IPS-NIHi11 (cell line): Measurements from ENCODE around the gene NRAS.

ENCODE experiments used
- DNase-seq: peaks from one replicate; pipeline ENCODE4 v3.0.0; 2012; ENCODE audit warnings: mixed read lengths, low spot score

Gene NRAS

DNA sequence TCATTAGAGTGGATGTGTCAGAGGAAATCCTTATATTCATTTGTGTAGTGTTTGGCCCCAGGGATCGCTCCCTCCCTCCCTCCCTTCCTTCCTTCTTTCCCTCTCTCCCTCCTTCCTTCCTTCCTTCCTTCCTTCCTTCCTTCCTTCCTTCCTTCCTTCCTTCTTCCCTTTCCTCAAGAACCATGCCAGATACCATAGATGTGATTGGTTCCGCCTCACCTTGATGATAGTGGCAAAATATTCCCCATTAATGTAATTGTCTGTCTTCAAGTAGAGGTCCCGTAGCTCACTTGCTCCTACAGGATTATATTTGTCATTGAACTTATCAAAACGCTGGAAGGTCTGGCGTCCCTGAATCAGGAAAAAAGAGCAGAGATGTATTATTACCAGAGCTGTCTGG is 38.9 kb downstream of the NRAS start:
- no peak for DNase-seq

DNA sequence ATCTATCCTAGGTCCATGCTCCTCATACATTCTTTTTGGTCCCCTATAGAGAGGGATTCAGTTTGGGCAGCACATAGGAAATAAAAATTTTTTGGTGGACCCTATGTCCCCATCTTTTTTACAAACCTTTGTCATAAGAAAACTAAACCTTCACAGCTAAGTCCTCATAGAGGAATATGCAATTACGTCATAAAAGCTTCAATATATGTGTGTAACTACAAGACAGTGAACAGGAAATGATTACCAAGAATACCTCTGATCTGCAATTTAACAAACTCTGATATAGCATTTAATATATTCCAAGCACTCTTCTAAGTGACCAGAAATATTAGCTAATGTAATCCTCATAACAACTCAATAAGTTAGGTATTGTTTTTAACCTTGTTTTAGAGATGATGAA is 40.5 kb downstream of the NRAS start:
- no peak for DNase-seq

- no peak for DNase-seq
Measured at GRCh38 chr1:114671939-114672275, 44.7 kb downstream of the NRAS start.

DNA sequence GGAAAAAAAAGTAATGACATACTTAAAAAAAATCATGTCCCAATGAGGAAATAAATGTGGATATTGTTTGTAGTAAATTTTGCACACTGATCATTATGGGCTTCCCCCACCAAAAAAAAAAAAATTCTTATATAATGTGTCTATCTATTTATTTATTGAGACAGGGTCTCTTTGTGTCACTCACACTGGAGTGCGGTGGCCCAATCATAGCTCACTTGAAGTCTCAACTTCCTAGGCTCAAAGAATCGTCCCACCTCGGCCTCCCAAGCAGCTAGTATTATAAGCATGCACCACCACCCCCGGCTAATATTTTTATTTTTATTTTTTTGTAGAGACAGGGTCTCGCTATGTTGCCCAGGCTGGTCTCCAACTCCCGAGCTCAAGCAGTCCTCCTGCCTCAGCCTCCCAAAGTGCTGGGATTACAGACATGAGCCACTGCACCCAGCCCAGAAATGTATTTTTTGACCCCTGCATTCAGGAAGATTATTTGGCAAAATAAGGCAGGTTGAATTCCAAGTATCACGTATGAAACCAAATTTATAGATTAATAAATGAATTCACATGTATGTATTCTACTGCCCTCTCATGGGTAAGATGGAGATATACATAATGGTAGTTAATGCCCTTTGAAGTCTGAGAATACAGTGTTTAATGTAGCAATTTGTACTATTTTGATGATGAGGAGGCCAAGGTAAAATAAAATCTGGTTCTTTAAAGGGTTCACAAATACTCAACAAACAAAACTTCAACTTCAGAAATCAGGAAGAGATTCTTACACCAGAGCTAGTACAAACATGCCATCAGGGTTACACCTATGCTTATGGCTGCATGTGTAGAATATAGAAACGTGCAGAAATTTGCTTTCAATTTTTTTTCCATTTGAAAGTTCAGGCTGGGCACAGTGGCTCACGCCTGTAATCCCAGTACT is 45.3 kb downstream of the NRAS start:
- no peak for DNase-seq

DNA sequence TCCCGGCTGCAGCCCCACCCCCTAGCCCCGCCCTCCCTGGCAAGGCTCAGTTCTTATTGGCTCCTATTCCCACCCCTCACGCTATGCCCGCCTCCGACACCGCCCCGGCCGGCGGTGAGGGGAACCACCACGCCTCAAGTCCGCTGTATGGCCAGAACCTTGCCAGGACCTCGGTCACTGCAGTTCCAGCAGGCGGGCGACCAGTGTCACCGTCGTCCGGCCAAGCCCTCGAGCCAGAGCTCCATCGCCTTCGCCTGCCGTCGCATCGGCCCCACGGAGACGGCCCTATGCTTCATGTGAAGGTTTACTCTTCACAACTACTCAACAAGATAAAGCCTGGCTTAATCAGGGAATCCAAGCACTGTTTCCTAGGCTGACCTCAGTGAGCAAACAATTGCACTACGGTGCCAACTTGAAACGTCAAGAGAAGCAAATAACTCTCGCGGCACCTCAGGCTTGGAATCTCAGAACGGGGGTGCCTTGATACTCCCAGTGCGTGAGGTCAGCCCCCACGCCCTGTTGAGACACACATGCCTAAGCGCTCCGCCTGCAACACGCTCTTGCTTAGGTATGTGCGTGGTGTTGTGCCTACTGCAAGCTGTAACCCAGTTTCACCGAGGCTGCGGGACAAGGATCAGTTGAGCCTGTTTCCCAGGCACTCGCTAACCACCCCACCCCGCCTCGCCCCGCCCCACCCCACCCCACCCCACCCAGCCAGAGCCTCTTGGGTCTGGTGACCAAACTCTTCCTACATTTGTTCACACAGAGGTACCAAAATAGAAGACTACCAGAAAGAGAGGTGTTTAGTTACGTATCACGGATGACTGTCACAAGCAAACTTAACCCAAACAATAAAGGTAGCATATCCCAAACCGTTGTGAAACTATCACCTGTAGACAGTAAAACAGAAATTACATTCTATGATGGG is 46.2 kb downstream of the NRAS start:
- peak; percentile 97 for DNase-seq

DNA sequence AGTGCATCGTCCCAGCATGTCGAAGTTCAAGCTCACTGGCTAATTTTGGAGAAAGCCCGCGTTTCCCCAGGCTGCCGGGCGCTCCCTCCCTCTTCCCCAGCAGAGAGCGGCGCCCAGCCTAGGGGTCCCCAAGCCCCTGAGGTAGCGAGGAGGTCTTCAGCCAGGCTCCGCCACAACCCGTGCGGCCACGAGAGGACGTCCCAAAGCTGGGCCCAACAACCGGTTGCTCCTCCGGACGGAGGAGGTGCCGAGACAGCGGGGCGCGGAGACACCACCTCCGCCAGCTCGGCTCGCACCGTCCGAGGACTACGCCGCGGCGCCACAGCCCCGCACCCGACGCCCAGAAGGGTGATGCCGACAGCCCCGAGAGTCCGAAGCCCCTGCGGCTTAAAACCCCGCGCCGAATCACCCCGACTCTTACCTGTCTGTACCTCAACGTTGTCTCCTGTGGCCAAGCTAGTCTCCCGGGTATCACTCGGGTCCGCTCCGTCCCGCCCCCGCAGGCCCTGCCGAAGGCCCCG is 46.9 kb downstream of the NRAS start, which contains the start of gene DENND2C:
DENND2C (minus strand) TSS at position 488 of the 521 bp plus-strand sequence. CDS start 44,065 bp downstream, outside the sequence.
- DNase-seq, result peak; percentile 80

DNA sequence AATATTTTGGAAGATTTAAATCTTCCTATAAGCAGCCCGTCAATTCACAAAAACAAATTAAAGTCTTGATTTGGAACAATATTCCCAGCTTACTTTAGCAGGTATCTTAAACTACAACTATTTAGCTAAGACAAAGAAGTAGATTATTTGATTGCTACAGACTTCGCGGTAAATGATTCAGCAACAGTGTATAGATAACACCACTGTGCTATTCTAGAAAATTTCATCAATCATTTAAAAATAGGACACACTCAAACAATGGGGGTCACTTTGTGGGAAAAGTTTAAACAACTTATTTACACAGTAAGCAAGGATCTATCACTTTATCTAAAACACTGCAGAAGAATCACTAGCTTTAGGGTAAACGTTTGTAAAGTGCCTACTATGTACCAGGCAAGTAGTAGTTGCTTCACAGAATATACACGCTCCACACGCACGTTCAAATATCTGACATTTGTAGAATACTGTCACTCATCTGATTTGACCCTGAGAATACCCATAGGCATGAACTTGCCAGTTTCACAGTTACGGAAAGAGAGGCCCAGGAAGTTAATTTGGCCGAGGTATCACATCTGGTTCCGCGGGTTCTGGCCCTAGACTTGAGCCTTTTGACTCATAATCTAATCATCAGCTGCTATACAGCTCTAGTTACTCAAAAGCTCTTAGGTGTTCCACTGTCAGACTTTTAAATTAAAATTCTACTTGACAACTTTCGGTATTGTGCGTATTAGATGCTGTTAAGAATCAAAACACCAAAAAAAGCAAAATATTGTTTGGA is 47.6 kb downstream of the NRAS start:
- DNase-seq, result no peak

DNA sequence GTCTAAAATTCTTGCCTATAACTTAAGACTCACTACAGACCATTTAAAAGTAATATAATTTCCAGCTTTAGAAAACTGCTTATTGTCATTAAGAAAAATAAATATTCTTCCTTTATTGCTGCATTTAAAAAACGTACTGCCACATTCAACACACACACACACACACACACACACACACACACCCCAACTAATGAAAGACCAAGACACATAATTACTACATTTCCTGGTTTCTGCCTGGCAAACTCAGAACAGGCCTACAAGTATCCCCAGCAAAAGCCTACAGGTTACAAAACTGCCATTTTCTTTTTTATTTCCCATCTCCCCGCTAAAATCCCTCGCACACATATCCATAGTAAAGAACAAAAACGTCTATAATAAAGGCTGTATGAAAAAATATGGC is 48.2 kb downstream of the NRAS start:
- DNase-seq, result no peak

GRCh38 chr1:114666954-114667353 is 49.6 kb downstream of the NRAS start:
- DNase-seq, result no peak

DNA sequence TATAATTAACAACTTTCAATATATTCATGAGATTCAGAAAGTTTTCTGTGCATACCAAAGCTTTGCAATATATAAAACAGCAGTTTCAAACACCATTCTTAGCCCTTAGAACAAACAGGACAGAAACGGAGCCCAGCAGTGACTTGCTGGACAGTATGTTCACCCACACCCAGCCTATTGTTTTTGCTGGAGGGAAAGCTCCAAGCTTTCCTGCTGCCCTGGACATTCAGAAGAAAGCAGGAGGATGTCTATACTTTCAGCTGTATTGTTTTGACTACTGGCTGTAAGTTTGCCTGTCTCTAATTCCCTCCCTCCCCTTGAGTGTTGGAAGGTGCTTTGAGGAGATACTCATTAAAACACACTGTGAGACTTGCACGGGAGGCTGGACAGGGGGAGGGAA is 56.3 kb downstream of the NRAS start:
- no peak for DNase-seq
